GM21360 (cell line): ENCODE measurements around the gene TAGLN3.

ENCODE experiments used
- ATAC-seq: cut with Tn5 transposase; IDR thresholded peaks from one replicate; pipeline ENCODE4 v1.9.1; 2021; ENCODE audit warnings: mild to moderate bottlenecking, moderate library complexity; ENCODE audit not compliant: unreplicated experiment

TAGLN3 gene

GRCh38 chr3:111976254-111976653 lies 22.5 kb upstream of the TAGLN3 start:
- ATAC-seq: no peak

DNA sequence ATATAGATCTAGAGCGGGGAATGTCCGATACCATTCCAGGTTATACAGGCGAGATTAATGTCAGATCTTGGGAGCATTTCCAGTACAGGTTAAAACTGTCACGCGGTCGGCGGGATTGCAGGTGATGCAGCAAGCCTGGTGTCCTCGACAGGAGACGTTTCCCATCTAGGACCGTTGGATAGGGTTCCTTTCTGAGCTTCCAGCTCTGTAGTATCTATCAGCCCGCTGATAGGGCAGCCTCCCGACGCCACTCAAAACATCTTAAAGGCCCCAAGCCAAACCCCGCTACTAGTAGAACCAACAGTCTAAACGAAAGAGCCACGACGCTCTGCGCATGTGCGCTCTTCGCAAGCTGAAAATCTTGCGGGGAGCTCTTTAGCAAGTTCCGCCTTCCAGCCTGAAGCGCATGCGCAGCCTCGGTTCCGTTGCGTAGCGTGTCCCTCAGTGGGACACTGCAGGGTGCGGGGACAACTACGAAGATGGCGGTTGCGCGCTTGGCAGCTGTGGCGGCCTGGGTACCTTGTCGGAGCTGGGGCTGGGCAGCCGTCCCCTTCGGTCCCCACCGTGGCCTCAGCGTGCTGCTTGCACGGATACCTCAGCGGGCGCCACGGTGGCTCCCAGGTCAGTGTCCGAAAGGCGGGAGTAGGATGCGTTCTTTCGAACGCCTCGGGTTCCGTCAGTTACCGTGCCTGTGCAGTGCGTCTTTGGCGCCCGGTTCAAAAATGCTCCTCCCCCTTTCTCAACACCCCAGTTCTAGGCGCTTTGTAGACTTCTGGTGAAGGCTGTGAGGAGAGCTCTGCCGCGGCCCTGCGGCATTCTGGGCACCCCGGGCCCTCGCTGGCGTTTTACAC lies 19.9 kb upstream of the TAGLN3 start, which contains the start of gene ABHD10:
ABHD10 (plus strand) TSS at position 444 of the 851 bp plus-strand sequence; CDS start at position 480, 36 bp downstream.
- peak; percentile 94 for ATAC-seq

- ATAC-seq: peak; percentile 36
Measured at GRCh38 chr3:111979434-111980038, 19.2 kb upstream of the TAGLN3 start.

DNA sequence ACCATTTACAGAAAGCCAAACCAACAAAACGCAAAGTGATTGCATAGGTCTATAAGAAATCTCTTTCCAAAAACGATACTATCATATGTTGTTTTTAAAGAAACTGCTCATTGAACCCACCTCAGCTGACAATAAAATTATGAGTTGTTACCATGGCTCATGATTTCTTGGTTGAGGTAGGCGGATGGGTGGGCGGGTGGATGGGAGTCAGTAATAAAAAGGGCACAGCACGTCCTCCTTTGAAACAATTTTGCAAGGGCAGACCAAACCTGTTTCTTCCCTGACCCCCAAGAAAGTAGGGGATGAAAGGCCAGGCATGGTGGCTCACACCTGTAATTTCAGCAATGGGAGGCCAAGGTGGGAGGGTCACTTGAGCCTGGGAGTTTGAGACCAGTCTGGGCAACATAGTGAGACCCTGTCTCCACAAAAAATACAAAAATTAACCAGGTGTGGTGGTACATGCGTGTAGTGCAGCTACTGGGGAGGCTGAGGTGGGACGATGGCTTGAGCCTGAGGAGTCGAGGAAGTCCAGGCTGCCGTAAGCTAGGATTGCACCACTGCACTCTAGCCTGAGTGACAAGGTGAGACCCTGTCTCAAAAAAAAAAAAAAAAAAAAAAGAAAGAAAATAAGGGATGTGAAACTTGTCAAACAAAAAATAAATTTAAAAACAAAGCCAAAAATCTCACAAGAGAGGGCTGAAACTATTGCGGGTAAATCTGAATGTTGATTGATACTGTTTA lies 17.8 kb upstream of the TAGLN3 start:
- ATAC-seq: no peak

GRCh38 chr3:111981457-111981763 lies 17.3 kb upstream of the TAGLN3 start:
- no peak for ATAC-seq

- no peak for ATAC-seq
Measured at GRCh38 chr3:111984636-111985298, 14.0 kb upstream of the TAGLN3 start.

DNA sequence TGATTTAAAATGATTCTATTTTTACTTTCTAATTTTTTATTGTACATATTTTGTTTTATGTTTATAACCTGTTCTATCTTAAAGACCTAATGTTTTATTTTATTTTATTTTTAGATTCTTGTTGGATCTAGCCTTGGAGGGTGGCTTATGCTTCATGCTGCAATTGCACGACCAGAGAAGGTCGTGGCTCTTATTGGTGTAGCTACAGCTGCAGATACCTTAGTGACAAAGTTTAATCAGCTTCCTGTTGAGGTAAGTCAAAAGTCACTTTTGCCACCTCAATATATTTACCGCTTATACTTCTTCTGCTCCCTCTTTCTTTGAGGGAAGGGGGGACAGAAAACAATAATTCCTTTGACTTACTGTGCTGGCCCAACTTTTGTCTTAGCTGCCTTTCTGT lies 11.9 kb upstream of the TAGLN3 start:
- no peak for ATAC-seq

DNA sequence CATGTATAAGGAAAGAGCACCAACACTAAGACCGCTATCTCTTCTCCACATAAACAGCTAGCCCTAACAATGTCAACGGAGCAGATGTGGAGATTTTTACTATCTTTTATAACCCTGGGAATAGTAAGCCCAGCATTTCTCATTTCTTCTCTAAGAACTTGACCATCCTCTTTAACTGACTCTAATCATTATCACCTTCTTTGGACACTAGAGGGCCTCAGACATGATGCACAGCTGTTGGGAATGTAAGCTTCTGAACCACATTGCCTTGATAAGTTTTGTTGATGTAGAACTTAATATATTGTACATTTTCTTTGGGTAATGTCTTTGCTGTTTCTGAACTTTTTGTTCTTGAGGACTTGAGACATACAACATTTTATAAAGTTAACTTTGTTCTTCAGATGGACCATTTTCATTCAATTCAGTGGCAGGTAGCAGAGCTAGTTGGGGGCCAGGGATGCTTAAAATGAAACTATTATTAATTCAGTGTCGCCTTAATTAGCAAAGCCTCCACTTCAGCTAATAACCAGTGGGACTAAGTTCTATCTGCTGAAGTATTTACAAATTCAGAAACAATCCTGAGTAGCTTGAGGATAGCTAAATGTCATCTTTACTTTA lies 9.6 kb upstream of the TAGLN3 start:
- peak; percentile 83 for ATAC-seq

DNA sequence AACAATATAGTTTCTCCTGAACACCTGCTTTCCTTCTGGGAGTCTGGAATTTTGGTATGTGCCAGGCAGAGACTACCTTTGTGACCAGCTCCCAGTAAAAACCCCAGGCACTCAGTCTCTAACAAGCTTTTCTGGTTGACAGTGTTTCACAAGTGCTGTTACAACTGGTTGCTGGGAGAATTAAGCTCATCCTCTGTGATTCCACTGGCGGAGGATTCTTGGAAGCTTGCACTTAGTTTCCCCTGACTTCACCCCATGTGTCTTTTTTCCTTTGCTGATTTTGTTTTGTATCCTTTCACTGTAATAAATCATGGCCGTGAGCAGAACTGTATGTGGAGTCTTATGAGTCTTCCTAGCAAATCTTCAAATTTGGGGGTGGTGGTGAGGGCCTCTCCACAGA lies 5.7 kb upstream of the TAGLN3 start:
- no peak for ATAC-seq

DNA sequence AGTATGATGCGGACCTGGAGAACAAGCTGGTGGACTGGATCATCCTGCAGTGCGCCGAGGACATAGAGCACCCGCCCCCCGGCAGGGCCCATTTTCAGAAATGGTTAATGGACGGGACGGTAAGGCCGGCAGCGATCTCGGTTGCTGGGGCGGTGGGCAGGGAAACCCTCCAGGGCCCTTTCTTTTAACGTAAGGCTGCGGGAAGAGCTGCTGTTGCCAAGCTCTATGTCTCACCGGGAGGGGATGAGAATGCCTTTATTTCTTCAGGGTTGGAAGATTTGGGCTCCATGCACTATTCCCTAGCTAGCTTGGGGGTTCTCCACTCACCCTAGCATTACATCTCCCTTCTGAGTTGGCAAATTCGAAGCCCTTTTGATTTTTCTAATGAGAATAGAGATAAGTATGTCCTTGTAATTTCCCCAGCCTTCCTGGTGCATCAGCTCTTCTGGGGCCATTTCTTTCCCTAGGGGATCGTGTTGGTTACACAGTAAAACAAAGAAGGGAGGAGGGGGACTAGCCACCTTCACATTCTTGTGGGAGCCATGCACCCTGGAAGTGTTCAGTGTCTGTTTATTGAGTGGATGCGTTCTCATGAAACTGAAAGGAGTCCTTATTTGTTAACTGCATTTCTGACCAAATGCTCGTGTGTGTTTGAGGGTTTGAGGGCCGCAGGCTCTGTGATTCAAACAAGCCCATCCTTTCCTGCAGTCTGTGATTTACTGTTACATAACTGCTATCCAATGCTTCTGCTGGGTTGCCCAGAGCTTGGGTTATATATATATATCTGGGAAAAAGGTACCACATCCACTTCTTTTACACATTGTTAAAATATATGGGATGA lies 982 bp downstream of the TAGLN3 start:
- ATAC-seq: no peak

GRCh38 chr3:112000367-112000771 lies 1.6 kb downstream of the TAGLN3 start:
- no peak for ATAC-seq

- ATAC-seq: no peak
Measured at GRCh38 chr3:112000966-112001365, 2.2 kb downstream of the TAGLN3 start.

DNA sequence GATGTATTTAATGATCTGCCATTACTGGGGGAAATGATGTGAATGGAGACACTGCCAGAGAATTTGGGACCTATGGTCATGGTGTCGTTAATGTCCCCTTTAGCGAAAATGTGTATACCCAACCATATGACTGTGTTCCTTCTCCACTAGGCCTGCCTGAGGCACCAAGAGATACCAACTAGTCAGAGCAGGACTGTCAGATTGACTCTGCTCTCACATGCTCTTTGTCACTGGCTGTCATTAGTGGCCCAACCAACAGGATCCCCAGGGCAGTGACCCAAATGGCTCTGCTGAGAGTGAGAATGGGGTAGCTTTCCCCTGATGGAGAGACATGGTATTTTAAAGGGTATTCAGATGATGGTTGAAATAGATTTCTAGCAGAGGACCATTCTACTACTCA lies 2.8 kb downstream of the TAGLN3 start:
- no peak for ATAC-seq

DNA sequence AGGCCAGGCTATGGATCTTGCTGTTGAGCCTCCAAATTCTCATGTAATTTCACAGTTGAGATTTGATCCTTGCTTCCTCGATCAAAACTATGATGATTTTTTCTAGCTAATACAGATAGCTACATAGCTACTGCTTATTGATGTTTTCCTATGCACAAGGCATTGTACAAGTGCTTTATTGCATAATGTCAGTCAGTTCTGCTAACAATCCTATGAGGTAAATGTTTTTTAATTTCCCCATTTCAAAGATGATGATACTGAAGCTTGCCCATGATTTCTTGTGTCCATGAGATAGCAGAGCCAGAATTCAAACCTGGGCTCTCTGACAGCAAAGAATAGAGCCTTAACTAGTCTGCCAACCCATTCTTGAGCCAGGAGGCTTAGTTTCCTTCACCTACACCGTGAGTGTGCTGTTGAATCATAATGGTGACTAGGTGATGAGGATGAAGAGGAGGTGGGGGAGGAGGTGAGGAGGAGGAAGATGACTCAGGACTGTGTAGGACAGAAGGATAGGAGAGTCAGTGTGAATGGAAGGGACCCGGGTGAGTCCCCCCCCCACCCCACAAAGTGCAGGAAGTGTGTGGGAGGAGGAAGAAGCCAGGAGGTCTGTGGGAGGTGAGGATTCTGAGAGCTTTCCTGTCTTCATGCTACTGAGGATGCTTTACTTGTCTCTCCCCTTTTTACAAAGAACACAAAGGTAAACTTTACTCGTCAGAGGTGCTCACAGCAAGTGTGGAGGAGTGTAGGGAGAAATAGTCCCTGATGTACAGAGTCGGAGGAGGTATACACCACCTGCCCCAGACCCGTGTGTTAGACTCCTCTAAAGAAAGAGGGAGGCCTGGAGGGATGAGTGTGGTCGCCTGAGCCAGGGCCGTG lies 3.6 kb downstream of the TAGLN3 start:
- no peak for ATAC-seq

DNA sequence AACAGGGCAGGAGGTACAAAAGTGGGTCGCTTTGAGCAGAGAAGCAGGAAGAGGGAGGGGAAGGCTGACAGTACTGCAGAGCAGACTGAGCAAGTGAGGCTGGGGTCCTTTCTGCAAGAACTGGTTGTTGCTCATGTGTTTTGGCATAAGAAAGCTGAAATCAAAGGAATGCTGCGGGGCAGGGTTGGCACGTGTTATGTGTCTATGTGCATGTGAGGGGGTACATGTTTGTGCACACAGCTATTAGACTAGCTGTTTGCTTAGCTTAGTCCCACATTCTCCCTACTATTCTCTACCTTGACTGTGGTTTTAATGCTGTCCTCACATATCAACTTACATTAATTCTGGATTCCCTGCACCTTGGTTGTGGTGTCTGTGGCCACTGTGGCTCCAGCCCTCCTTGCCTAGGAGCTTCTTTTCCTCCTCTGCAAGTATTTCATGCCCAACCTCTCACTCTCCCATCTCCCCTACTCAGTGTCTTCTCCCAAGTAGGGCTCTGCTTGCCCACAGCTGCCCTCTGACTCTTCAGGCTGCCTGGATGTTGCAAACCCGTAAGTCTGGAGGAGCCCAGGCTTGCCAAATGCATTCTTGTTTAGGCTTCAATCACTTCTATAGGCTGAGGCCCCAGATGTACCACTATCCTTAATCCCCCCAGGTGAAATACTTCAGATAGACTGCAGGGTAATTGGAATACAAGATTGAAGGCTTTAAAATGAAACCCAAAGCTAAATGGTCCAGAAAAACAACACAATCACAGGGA lies 4.8 kb downstream of the TAGLN3 start:
- no peak for ATAC-seq

- no peak for ATAC-seq
Measured at GRCh38 chr3:112004187-112004586, 5.5 kb downstream of the TAGLN3 start.

GRCh38 chr3:112004669-112005068 lies 5.9 kb downstream of the TAGLN3 start:
- ATAC-seq: no peak

DNA sequence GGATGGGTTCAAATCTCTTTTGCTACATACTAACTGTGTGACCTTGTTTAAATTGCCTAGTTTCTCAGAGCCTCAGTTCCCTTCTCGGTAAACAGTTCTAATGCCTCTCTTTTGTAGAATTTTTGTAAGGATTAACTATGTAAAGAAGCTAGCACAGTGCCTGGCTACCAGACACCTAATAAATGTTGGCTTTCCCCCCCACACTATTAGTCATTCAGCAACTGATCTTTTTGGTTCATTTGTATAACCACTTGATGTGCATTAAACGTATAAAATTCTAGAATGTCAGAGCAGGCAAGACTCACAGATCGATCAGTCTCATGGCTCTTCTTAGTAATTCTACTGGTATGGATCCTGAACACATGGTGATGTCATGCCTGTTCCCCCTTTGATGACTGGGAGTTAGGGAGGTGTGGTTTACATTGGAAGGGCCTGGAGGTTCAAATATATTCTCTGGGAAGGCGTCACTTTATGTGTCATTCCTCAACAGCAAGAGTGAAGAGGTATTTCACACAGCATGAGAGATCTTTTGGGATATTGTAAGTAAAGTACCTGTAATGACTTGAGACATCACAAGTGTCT lies 6.5 kb downstream of the TAGLN3 start:
- ATAC-seq: no peak
